Skeletal muscle tissue (tissue), 4 donors: Measurements from ENCODE around the gene MAP7. TPM values are rescaled to one million over a fixed set of nuclear protein-coding genes. Genes with fewer than 3 reads are reported as not detected.
"Not testable (repeated sequence)": the region's sequence is repeated elsewhere in the genome, so short reads cannot be mapped to it uniquely, and the experiment has no call there.

ENCODE experiments used
- H3K27ac ChIP-seq: one replicate; pipeline ENCODE4 v1.7.0; 2013; ENCODE audit warnings: mild to moderate bottlenecking, low read depth, low read length, inconsistent platforms
- H3K27me3 ChIP-seq, 3 donors: one replicate each; pipeline ENCODE4 v1.7.0; 2013; ENCODE audit warnings: low read length in 3 of 3; ENCODE audit not compliant: control insufficient read depth in 3 of 3, insufficient read depth in 3 of 3
- H3K36me3 ChIP-seq, 3 donors: one replicate each; pipeline ENCODE4 v1.7.0; 2013; ENCODE audit warnings: low read length in 3 of 3; ENCODE audit not compliant: control insufficient read depth in 3 of 3, insufficient read depth in 3 of 3
- H3K4me1 ChIP-seq, 3 donors: one replicate each; pipeline ENCODE4 v1.7.0; 2013; ENCODE audit warnings: low read length in 3 of 3, mild to moderate bottlenecking in 3 of 3; ENCODE audit not compliant: control insufficient read depth in 3 of 3, insufficient read depth in 3 of 3
- H3K4me3 ChIP-seq, 3 donors: one replicate each; pipeline ENCODE4 v1.7.0; 2013; ENCODE audit warnings: low read length in 3 of 3
- H3K9ac ChIP-seq, 3 donors: one replicate each; pipeline ENCODE4 v1.7.0; 2013; ENCODE audit warnings: low read length in 3 of 3, mild to moderate bottlenecking in 3 of 3, moderate library complexity in 2 of 3, low read depth in 1 of 3
- H3K9me3 ChIP-seq, 3 donors: one replicate each; pipeline ENCODE4 v1.7.0; 2013; ENCODE audit warnings: low read length in 3 of 3; ENCODE audit not compliant: control insufficient read depth in 3 of 3
- total RNA-seq: library from RNA; depleted of rRNA; stranded (reverse); fragments of >200 nt; gene quantifications from one replicate; pipeline ENCODE4 v1.2.3, GENCODE V29; 2014
- donor health status: Osteomylitis.

MAP7 gene
- total RNA-seq, 1 donor from 2014 or later: under 0.01 TPM

GRCh38 chr6:136586295-136586694 lies 36.1 kb upstream of the MAP7 start:
- H3K4me1 ChIP-seq: peaks cover 3 to 6% (median 4%) of the 10 kb centered on the region in 3 donors
- no peak overlapping the region for H3K27ac ChIP-seq
- H3K36me3 ChIP-seq: peaks cover 0 to 13% (median 3%) of the 10 kb centered on the region in 3 donors
- H3K4me3 ChIP-seq: no peak overlapping the region
- no peaks in the 10 kb centered on the region for H3K27me3 ChIP-seq
- no peak overlapping the region for H3K9ac ChIP-seq
- no peaks in the 10 kb centered on the region for H3K9me3 ChIP-seq

DNA sequence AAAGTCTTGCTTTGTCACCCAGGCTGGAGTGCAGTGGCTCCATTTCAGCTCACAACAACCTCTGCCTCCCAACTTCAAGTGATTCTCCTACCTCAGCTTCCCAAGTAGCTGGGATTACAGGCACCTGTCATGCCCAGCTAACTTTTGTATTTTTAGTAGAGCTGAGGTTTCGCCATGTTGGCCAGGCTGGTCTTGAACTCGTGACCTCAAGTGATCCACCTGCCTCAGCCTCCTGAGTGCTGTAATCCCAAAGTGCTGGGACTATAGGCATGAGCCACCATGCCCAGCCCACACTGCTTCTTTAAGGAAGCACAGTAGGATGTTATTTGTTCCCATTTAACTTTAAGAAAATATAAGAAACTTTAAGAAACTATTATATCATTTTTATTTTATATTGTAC lies 35.3 kb upstream of the MAP7 start:
- not testable (repeated sequence) for H3K27ac ChIP-seq, H3K4me3 ChIP-seq, H3K9ac ChIP-seq, H3K4me1 ChIP-seq, H3K9me3 ChIP-seq, H3K27me3 ChIP-seq
- peaks cover 0 to 11% (median 0%) of the 10 kb centered on the region in 3 donors for H3K36me3 ChIP-seq

- not testable (repeated sequence) for H3K27ac ChIP-seq, H3K4me1 ChIP-seq, H3K27me3 ChIP-seq, H3K9ac ChIP-seq, H3K4me3 ChIP-seq, H3K9me3 ChIP-seq
- H3K36me3 ChIP-seq: peaks cover 0 to 10% (median 3%) of the 10 kb centered on the region in 3 donors
Measured at GRCh38 chr6:136584290-136584689, 34.1 kb upstream of the MAP7 start.

- H3K27me3 ChIP-seq: no peaks in the 10 kb centered on the region
- no peaks in the 10 kb centered on the region for H3K9me3 ChIP-seq
- H3K4me1 ChIP-seq: peaks cover 3 to 6% (median 4%) of the 10 kb centered on the region in 3 donors
- no peak overlapping the region for H3K27ac ChIP-seq
- H3K4me3 ChIP-seq: no peak overlapping the region
- no peak overlapping the region for H3K9ac ChIP-seq
- H3K36me3 ChIP-seq: peaks cover 0 to 12% (median 6%) of the 10 kb centered on the region in 3 donors
Measured at GRCh38 chr6:136582711-136583471, 32.7 kb upstream of the MAP7 start.

GRCh38 chr6:136579800-136580199 lies 29.6 kb upstream of the MAP7 start:
- H3K9me3 ChIP-seq: no peaks in the 10 kb centered on the region
- H3K36me3 ChIP-seq: peaks cover 0 to 15% (median 10%) of the 10 kb centered on the region in 3 donors
- H3K4me1 ChIP-seq: no peaks in the 10 kb centered on the region
- no peak overlapping the region for H3K4me3 ChIP-seq
- H3K27ac ChIP-seq: no peak overlapping the region
- H3K27me3 ChIP-seq: no peaks in the 10 kb centered on the region
- no peak overlapping the region for H3K9ac ChIP-seq

- no peaks in the 10 kb centered on the region for H3K9me3 ChIP-seq
- H3K27ac ChIP-seq: no peak overlapping the region
- H3K9ac ChIP-seq: no peak overlapping the region
- H3K36me3 ChIP-seq: peaks cover 0 to 13% (median 10%) of the 10 kb centered on the region in 3 donors
- H3K4me1 ChIP-seq: no peaks in the 10 kb centered on the region
- no peak overlapping the region for H3K4me3 ChIP-seq
- no peaks in the 10 kb centered on the region for H3K27me3 ChIP-seq
Measured at GRCh38 chr6:136576821-136577220, 26.6 kb upstream of the MAP7 start.

DNA sequence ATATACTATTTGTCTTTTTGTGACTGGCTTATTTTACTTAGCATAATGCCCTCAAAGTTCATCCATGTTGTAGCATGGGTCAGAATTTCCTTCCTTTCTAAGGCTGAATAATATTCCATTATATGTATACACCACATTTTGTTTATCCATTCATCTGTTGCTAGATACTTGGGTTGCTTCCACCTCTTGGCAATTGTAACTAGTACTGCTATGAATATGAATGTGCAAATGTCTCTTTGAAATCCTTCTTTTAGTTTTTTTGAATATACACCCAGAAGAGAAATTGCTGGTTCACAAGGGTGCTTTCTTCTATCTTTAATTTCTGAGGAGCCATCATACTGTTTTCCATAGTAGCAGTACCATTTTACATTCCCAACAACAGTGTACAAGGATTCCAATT lies 21.3 kb upstream of the MAP7 start:
- Histone ChIP-seq H3K36me3 (peaks cover 0 to 9% (median 5%) of the 10 kb centered on the region in 3 donors), H3K9me3 (peaks cover 0 to 7% (median 3%) of the 10 kb centered on the region in 3 donors), H3K27me3 (no peaks in the 10 kb centered on the region), H3K4me3 (no peak overlapping the region), H3K27ac (no peak overlapping the region), H3K4me1 (no peaks in the 10 kb centered on the region), H3K9ac (no peak overlapping the region)

DNA sequence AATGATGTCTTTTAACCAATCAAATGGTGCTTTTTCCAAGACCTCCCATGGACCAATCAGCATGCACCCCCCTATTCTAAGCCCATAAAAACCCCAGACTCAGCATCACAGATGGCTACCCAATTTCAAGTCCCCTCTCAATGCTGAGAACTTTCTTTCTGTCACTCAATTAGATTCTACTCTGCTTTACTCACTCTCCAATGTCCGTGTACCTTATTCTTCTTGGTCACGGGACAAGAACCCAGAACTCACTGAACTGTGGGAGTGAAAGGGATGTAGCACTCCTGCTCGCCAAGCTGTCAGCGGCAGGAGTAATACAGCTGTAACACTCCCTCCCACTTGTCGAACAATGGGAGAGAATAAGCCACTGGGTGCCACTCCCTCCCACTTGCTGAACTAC lies 20.8 kb upstream of the MAP7 start:
- Histone ChIP-seq H3K4me1 (no peaks in the 10 kb centered on the region), H3K27me3 (no peaks in the 10 kb centered on the region), H3K9ac (no peak overlapping the region), H3K27ac (no peak overlapping the region), H3K4me3 (no peak overlapping the region), H3K9me3 (peaks cover 0 to 7% (median 3%) of the 10 kb centered on the region in 3 donors), H3K36me3 (peaks cover 0 to 9% (median 5%) of the 10 kb centered on the region in 3 donors)

GRCh38 chr6:136568129-136568528 lies 17.9 kb upstream of the MAP7 start:
- H3K27me3 ChIP-seq: no peaks in the 10 kb centered on the region
- H3K4me3 ChIP-seq: no peak overlapping the region
- peaks cover 0 to 5% (median 4%) of the 10 kb centered on the region in 3 donors for H3K36me3 ChIP-seq
- no peaks in the 10 kb centered on the region for H3K4me1 ChIP-seq
- H3K9me3 ChIP-seq: peaks cover 0 to 7% (median 3%) of the 10 kb centered on the region in 3 donors
- no peak overlapping the region for H3K9ac ChIP-seq
- H3K27ac ChIP-seq: no peak overlapping the region

- no peak overlapping the region for H3K27ac ChIP-seq
- H3K4me1 ChIP-seq: no peaks in the 10 kb centered on the region
- H3K9me3 ChIP-seq: peaks cover 0 to 7% (median 3%) of the 10 kb centered on the region in 3 donors
- no peak overlapping the region for H3K9ac ChIP-seq
- peaks cover 0 to 5% (median 4%) of the 10 kb centered on the region in 3 donors for H3K36me3 ChIP-seq
- H3K4me3 ChIP-seq: no peak overlapping the region
- H3K27me3 ChIP-seq: no peaks in the 10 kb centered on the region
Measured at GRCh38 chr6:136567688-136568087, 17.5 kb upstream of the MAP7 start.
